ENCODE data around the gene PDIK1L. TPM values are rescaled to one million over a fixed set of nuclear protein-coding genes. Genes with fewer than 3 reads are reported as not detected.

The PDIK1L gene
- total RNA-seq, 2 experiments from 2014 or later, result 11.7 to 13.4 TPM

DNA sequence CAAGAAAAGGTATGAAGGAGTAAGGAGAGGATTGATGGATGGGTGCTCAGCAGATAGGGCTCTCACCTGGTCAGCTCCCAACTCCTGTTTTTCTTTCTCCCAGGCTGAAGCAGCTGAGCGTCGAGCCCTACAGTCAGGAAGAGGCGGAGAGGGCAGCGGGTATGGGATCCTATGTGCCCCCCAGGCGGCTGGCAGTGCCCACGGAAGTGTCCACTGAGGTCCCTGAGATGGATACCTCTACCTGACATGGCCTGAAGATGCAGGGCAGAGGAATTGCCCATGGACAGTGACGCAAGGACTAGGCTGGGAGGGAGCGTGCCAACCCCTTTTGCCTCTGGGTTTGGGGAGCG lies 58.8 kb downstream of the PDIK1L start:
- POLR2A ChIA-PET, result interaction anchor here (0.8 to 1.3 kb wide), 5 partner anchors 12 to 355 kb away, joined by 3 to 4 read pairs (median 3); partner anchors contain the start of gene FAM110D
- H3K27me3 Mint-ChIP-seq, result no peaks in the 10 kb centered on the region
- ATAC-seq, result no peak
- CTCF ChIA-PET, result interaction anchor here (0.6 to 6.2 kb wide), 35 partner anchors 9 to 262 kb away, joined by 3 to 77 read pairs (median 5); partner anchors contain the start of genes CATSPER4, CEP85 and DHDDS
- H3K4me3 Mint-ChIP-seq, result peak overlapping the region; percentile 91
- peaks cover 11% of the 10 kb centered on the region for H3K4me1 Mint-ChIP-seq (ENCODE audit: low read depth)
- DNase-seq, result no peak
- no peaks in the 10 kb centered on the region for H3K9me3 Mint-ChIP-seq
- TF ChIP-seq, protein P1, sequence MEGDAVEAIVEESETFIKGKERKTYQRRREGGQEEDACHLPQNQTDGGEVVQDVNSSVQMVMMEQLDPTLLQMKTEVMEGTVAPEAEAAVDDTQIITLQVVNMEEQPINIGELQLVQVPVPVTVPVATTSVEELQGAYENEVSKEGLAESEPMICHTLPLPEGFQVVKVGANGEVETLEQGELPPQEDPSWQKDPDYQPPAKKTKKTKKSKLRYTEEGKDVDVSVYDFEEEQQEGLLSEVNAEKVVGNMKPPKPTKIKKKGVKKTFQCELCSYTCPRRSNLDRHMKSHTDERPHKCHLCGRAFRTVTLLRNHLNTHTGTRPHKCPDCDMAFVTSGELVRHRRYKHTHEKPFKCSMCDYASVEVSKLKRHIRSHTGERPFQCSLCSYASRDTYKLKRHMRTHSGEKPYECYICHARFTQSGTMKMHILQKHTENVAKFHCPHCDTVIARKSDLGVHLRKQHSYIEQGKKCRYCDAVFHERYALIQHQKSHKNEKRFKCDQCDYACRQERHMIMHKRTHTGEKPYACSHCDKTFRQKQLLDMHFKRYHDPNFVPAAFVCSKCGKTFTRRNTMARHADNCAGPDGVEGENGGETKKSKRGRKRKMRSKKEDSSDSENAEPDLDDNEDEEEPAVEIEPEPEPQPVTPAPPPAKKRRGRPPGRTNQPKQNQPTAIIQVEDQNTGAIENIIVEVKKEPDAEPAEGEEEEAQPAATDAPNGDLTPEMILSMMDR (IDR thresholded peaks at IDR 0.05), result no peak
- intact Hi-C loops (cut with micrococcal nuclease), result no loop called here
- H3K36me3 Mint-ChIP-seq (ENCODE audit: low read depth), result peaks cover 10% of the 10 kb centered on the region
- H3K27ac Mint-ChIP-seq, result peak overlapping the region; percentile 90

DNA sequence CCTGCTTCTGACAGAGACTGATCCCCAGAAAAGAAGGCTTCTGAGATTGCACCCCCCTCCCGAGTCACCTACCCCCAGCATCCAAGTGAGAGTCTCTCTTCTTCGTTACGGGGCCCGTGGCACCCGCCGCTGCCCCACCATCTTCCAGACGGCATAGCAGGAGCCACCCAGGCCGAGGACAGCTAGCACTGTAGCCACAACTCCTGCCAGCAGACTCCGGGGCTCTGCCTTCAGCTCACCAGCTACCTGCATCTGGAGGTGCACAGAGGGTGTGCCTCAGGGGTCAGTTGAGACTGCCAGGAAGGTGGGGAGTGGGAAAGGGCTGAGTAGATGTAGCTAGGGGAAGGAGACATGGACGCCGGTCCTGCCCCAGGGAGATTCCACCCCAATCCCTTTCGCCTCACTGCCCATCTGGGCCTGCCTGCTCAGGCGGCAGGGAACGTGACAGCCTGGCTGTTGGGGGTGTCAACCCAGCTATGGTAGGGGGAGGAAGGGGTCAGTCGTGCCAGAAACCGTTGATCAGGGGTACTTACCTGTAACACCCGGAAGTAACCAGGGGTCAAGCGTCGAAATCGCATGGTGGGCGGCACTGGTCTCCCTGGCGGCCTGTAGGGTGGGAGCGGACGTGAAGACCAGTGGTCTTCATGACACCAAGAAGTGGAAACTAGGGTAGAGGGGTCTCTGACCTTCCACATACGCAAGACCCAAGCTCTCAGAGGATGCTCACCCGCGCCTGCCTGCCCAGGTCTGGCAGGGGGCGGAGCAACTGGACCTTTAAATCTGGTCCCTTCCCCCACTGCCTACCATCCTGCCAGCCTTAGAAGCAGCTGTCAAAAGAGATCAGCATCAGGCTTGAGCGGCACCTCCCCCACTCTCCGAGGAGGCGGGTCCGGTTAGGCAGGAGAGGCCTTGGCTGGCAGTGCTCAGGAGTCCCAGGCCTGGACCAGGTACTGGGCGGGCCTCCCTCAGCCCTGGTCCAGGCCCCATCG lies 59.8 kb downstream of the PDIK1L start, which contains the start of gene ZNF593OS:
TSS of gene ZNF593OS (minus strand) at position 749 of the 989 bp plus-strand sequence. CDS start at position 578, 171 bp downstream.
- H3K27ac Mint-ChIP-seq, result peak within 1 kb of the TSS; percentile 49
- TF ChIP-seq, protein P1 (IDR thresholded peaks at IDR 0.05), result no peak
- POLR2A ChIA-PET, result interaction anchor here (0.8 to 1.0 kb wide), 2 partner anchors 9 to 38 kb away, joined by 3 read pairs; no protein-coding TSS in a partner anchor
- CTCF ChIA-PET, result interaction anchor here (1.0 to 6.2 kb wide), 6 partner anchors 27 to 150 kb away, joined by 3 to 77 read pairs (median 6); partner anchors contain the start of gene CEP85
- ATAC-seq (no peak), DNase-seq (no peak)
- no peaks in the 10 kb centered on the region for H3K9me3 Mint-ChIP-seq
- H3K27me3 Mint-ChIP-seq, result no peaks in the 10 kb centered on the region
- peaks cover 11% of the 10 kb centered on the region for H3K4me1 Mint-ChIP-seq (ENCODE audit: low read depth)
- peaks cover 10% of the 10 kb centered on the region for H3K36me3 Mint-ChIP-seq (ENCODE audit: low read depth)
- intact Hi-C loops (cut with micrococcal nuclease), result no loop called here
- H3K4me3 Mint-ChIP-seq, result peak within 1 kb of the TSS; percentile 91

Other genes with a start within 250 kb of the PDIK1L start
- gene PAQR7, start 236.1 kb upstream of the PDIK1L start, total RNA-seq, result 1 to 10 TPM; 6.8 to 8.0 TPM
- 100 to 1,000 TPM; 487 to 493 TPM for gene STMN1, start 205.4 kb upstream of the PDIK1L start, total RNA-seq
- 1 to 10 TPM; 7.4 to 8.0 TPM for gene PAFAH2, start 113.8 kb upstream of the PDIK1L start, total RNA-seq
- not detected for gene EXTL1, start 90.0 kb upstream of the PDIK1L start, total RNA-seq
- not detected for gene SLC30A2, start 65.7 kb upstream of the PDIK1L start, total RNA-seq
- gene TRIM63, start 44.2 kb upstream of the PDIK1L start, total RNA-seq, result under 1 TPM in 1 of 2 experiments, not detected in 1; 0.18 TPM
- not detected for gene FAM110D, start 47.3 kb downstream of the PDIK1L start, total RNA-seq
- not detected for gene C1orf232, start 57.1 kb downstream of the PDIK1L start, total RNA-seq
- 10 to 100 TPM; 40.9 to 41.1 TPM for gene ZNF593, start 58.1 kb downstream of the PDIK1L start, total RNA-seq
- gene ZNF593OS, start 60.0 kb downstream of the PDIK1L start, total RNA-seq, result not detected
- 1 to 10 TPM; 1.2 to 1.4 TPM for gene CNKSR1, start 65.7 kb downstream of the PDIK1L start, total RNA-seq
- not detected for gene CATSPER4, start 78.8 kb downstream of the PDIK1L start, total RNA-seq
- 10 to 100 TPM; 32.8 to 33.7 TPM for gene CEP85, start 122.4 kb downstream of the PDIK1L start, total RNA-seq
- gene SH3BGRL3, start 168.3 kb downstream of the PDIK1L start, total RNA-seq, result 100 to 1,000 TPM; 309 to 316 TPM
- 10 to 100 TPM; 24.9 to 26.0 TPM for gene UBXN11, start 194.8 kb downstream of the PDIK1L start, total RNA-seq
- 100 to 1,000 TPM; 324 to 344 TPM for gene CD52, start 206.1 kb downstream of the PDIK1L start, total RNA-seq
- 1 to 10 TPM; 4.5 to 6.4 TPM for gene CRYBG2, start 242.3 kb downstream of the PDIK1L start, total RNA-seq

Measured in activated CD8-positive, alpha-beta T cell treated with anti-CD3 and anti-CD28 coated beads for 36 hours (primary cell).